ENCODE measurements around the gene TANC1. TPM values are rescaled to one million over a fixed set of nuclear protein-coding genes. Genes with fewer than 3 reads are reported as not detected.

The TANC1 gene
- total RNA-seq, 2 experiments from 2014 or later: 0.41 to 0.47 TPM

DNA sequence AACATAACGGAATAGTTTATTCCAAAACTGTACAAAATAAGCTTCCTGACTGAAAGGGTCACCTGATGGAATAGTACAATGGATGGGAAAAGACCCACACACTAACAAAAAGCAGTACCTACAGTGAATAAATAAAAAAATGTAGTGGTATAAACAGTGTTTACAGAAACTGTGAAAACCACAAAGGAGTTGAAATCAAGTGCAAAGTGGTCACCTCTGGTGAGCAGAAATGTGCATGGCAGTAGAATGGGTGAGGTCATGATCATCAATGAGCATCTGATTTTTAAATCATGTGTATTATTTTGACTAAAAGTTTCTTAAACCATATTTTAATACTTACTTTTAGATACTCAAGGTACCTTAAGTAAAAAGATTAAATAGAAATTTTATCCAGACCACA is 306.7 kb downstream of the TANC1 start:
- H3K4me1 Mint-ChIP-seq (ENCODE audit: low read depth): no peaks in the 10 kb centered on the region
- intact Hi-C loops (cut with DNase I, micrococcal nuclease): no loop called here
- DNase-seq: no peak
- TF ChIP-seq, protein P1, sequence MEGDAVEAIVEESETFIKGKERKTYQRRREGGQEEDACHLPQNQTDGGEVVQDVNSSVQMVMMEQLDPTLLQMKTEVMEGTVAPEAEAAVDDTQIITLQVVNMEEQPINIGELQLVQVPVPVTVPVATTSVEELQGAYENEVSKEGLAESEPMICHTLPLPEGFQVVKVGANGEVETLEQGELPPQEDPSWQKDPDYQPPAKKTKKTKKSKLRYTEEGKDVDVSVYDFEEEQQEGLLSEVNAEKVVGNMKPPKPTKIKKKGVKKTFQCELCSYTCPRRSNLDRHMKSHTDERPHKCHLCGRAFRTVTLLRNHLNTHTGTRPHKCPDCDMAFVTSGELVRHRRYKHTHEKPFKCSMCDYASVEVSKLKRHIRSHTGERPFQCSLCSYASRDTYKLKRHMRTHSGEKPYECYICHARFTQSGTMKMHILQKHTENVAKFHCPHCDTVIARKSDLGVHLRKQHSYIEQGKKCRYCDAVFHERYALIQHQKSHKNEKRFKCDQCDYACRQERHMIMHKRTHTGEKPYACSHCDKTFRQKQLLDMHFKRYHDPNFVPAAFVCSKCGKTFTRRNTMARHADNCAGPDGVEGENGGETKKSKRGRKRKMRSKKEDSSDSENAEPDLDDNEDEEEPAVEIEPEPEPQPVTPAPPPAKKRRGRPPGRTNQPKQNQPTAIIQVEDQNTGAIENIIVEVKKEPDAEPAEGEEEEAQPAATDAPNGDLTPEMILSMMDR (IDR thresholded peaks at IDR 0.05): no peak
- no peaks in the 10 kb centered on the region for H3K9me3 Mint-ChIP-seq
- ChIA-PET POLR2A (no interaction called here), CTCF (no interaction called here)
- Histone ChIP-seq H3K4me3 (ENCODE audit: low read length) (no peak overlapping the region), H3K27me3 (ENCODE audit: control insufficient read depth in 1 of 2, insufficient read depth in 2 of 2, low read length in 2 of 2) (no peaks in the 10 kb centered on the region), H3K27ac (ENCODE audit: low read depth in 1 of 2, low read length in 2 of 2) (no peak overlapping the region), H3K4me1 (ENCODE audit: insufficient read depth, low read length) (no peaks in the 10 kb centered on the region), H3K36me3 (ENCODE audit: insufficient read depth, low read length) (no peaks in the 10 kb centered on the region), H3K9me3 (ENCODE audit: control insufficient read depth in 1 of 2, insufficient read depth in 1 of 2, low read length in 2 of 2) (no peaks in the 10 kb centered on the region)
- H3K27ac Mint-ChIP-seq: no peak overlapping the region
- H3K4me3 Mint-ChIP-seq: no peak overlapping the region
- ATAC-seq (ENCODE audit: poor library complexity): no peak
- no peaks in the 10 kb centered on the region for H3K27me3 Mint-ChIP-seq
- H3K36me3 Mint-ChIP-seq (ENCODE audit: low read depth): peaks cover 77% of the 10 kb centered on the region

DNA sequence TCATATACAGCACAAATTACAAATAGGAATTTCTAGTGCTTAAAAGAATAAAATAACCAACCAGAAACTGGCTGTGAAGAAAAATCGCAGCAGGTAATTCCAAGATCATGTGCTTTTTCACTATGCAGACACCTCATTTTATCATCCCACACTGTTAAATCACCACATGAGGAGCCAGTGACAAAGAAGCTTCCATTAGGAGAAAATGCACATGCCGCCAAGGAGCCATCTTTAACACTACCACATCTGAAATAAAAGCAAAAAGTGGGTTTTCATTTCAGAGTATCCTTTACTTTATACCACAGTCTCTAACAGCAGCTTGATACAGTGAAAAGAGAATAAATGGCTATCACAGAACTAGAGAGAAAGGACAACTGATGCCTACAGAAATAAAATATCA is 311.3 kb downstream of the TANC1 start:
- Histone ChIP-seq H3K27ac (ENCODE audit: low read depth in 1 of 2, low read length in 2 of 2) (no peak overlapping the region), H3K4me3 (ENCODE audit: low read length) (no peak overlapping the region), H3K27me3 (ENCODE audit: control insufficient read depth in 1 of 2, insufficient read depth in 2 of 2, low read length in 2 of 2) (no peaks in the 10 kb centered on the region), H3K36me3 (ENCODE audit: insufficient read depth, low read length) (peaks cover 4% of the 10 kb centered on the region), H3K4me1 (ENCODE audit: insufficient read depth, low read length) (no peaks in the 10 kb centered on the region), H3K9me3 (ENCODE audit: control insufficient read depth in 1 of 2, insufficient read depth in 1 of 2, low read length in 2 of 2) (no peaks in the 10 kb centered on the region)
- ATAC-seq (ENCODE audit: poor library complexity): no peak
- Mint-ChIP-seq H3K4me3 (no peak overlapping the region), H3K27ac (no peak overlapping the region), H3K4me1 (ENCODE audit: low read depth) (peaks cover 10% of the 10 kb centered on the region), H3K36me3 (ENCODE audit: low read depth) (peaks cover 53% of the 10 kb centered on the region), H3K27me3 (no peaks in the 10 kb centered on the region), H3K9me3 (no peaks in the 10 kb centered on the region)
- CTCF ChIA-PET: no interaction called here
- DNase-seq: no peak
- POLR2A ChIA-PET: no interaction called here
- intact Hi-C loops (cut with DNase I, micrococcal nuclease): loop anchor here in 1 of 2 experiments (10.0 kb wide), 3 partner anchors 825 to 1875 kb away; partner anchors contain the start of genes CCDC148 and PKP4
- TF ChIP-seq, protein P1 (IDR thresholded peaks at IDR 0.05): no peak

DNA sequence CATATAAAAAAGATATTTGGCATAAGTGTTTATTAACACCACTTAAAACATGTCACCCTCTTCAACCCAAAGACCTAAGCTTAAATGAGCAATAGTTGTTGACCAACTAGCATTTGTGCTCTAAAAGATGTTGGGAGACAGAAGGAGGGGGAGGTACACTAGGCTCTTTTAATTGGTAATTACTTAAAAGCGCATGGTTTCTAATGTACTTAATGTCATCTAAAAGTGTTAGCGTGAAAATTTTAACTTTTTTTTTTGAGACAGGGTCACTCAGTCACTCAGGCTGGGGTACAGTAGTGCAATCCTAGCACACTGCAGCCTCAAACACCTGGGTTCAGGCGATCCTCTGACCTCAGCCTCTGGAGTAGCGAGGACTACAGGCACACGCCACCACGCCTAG is 312.6 kb downstream of the TANC1 start:
- no peaks in the 10 kb centered on the region for H3K9me3 ChIP-seq (ENCODE audit: control insufficient read depth in 1 of 2, insufficient read depth in 1 of 2, low read length in 2 of 2)
- CTCF ChIA-PET: interaction anchor here (0.7 kb wide), 1 partner anchor 15 kb away, joined by 4 read pairs; no protein-coding TSS in a partner anchor
- Mint-ChIP-seq H3K4me3 (no peak overlapping the region), H3K36me3 (ENCODE audit: low read depth) (peaks cover 47% of the 10 kb centered on the region), H3K27me3 (no peaks in the 10 kb centered on the region), H3K27ac (no peak overlapping the region), H3K4me1 (ENCODE audit: low read depth) (peaks cover 21% of the 10 kb centered on the region), H3K9me3 (no peaks in the 10 kb centered on the region)
- no peak overlapping the region for H3K4me3 ChIP-seq (ENCODE audit: low read length)
- TF ChIP-seq, protein P1 (IDR thresholded peaks at IDR 0.05): no peak
- peaks cover 4% of the 10 kb centered on the region for H3K36me3 ChIP-seq (ENCODE audit: insufficient read depth, low read length)
- POLR2A ChIA-PET: no interaction called here
- no peak overlapping the region for H3K27ac ChIP-seq (ENCODE audit: low read depth in 1 of 2, low read length in 2 of 2)
- intact Hi-C loops (cut with DNase I, micrococcal nuclease): loop anchor here in 1 of 2 experiments (10.0 kb wide), 3 partner anchors 826 to 1874 kb away; partner anchors contain the start of genes CCDC148 and PKP4
- ATAC-seq (ENCODE audit: poor library complexity) (no peak), DNase-seq (no peak)
- H3K27me3 ChIP-seq (ENCODE audit: control insufficient read depth in 1 of 2, insufficient read depth in 2 of 2, low read length in 2 of 2): no peaks in the 10 kb centered on the region
- H3K4me1 ChIP-seq (ENCODE audit: insufficient read depth, low read length): peaks cover 8% of the 10 kb centered on the region

Small RNA genes lying within 50 kb of the gene (microRNA-seq; reads per million reads assigned to microRNA genes)
- gene MIR6888 (ENCODE audit: borderline microRNAs expressed, borderline replicate concordance): not detected

Other genes starting within 250 kb of the TANC1 start
- gene DAPL1, start 173.3 kb upstream of the TANC1 start, total RNA-seq: not detected

All from CD4-positive, alpha-beta T cell (primary cell).